Retina (tissue), 1 donor: ENCODE results near the gene ETV7.
A peak's percentile ranks its signal among the peaks of the same experiment; 100 is the strongest.
"Not testable (repeated sequence)": the region's sequence is repeated elsewhere in the genome, so short reads cannot be mapped to it uniquely, and the experiment has no call there.

Experiments used
- DNase-seq: peaks from one replicate; pipeline ENCODE4 v3.0.0-alpha.2; 2016

The ETV7 gene

DNA sequence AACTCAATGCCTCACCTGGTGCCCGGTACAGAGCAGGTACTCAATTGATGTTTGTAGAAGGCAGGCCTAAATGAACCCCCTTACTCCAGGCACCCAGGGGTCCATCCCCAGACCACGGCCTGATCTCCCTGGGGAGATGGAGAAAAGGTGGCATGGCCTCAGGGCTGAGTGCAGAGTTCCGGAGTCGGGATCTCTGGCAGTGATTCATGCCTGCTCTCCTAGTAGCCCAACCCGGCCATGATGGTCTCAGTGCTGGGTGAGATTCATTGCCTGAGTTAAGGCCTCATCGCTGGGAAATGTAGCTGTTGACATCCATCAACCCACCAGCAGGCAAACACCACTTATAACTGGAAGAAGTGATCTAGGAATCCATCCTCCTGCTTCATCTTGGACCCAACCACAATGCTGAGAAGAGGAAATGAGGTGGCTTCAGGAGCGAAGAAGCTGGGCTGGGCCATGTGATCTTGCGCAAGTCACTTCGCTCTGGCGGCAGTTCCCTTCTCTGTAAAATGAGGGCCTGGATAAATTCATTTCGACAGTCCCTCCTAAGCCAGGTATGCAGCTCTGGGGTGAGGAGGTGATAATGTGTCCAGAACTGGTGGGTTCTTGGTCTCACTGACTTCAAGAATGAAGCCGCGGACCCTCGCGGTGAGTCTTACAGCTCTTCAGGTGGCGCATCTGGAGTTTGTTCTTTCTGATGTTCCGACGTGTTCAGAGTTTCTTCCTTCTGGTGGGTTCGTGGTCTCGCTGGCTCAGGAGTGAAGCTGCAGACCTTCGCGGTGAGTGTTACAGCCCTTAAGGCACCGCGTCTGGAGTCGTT is 24.7 kb downstream of the ETV7 start:
- DNase-seq = no peak

DNA sequence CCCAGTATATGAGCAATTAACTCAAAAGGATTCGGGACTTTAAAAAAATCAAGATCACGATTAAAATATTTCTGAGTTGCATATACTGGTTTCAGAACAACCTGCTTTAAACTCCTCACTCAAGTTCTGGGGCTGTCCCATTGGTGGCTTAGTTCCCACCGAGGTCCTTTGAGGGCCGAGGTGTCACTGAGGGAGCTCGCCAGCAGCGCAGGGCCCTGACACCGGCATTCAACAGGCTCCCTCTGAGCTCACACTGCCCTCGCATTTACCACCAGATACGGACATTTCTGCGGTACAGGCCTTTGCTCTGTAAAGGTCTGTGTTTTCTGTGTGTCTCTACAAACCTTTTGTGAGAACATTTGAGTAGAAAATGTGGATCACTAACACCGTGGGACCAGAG is 26.4 kb downstream of the ETV7 start:
- DNase-seq = no peak

DNA sequence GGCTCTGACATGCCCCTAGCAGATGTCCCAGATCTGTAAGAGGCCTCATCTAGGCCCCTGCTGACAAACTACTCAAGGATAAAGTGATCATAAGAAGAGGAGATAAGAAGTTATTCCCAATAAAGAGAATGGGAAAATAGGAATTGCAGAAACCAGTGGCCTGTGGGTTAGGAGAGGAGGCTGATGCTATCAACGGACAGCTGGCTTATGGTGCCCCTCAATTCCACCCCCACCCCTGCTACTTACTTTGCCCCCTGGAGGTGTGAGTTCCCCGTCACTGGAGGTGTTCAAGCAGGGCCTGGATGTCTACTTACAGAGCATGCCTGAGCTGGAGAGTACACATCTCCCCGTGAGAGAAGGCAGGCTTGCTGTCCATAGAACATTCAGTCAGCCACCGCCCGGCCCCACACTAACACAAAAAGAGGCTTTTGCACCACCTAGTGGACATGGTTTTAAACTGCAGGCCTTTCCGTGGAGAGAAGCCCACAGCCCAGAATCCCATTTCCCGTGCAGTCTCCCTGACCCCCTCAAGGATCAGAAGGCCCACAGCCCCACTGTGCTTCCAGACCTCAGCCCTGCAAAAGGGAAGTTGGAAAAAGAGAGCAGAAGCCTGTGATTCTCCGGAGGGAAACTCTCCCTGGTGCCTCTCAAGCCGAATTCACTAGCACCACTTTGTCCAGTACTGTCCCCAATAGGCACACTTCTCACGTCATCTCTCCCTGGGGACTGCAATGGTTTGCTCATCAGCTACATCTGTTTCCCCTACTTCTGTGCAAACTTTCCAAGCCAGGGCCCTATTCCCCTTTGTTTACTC is 27.0 kb downstream of the ETV7 start:
- DNase-seq = peak; percentile 91

DNA sequence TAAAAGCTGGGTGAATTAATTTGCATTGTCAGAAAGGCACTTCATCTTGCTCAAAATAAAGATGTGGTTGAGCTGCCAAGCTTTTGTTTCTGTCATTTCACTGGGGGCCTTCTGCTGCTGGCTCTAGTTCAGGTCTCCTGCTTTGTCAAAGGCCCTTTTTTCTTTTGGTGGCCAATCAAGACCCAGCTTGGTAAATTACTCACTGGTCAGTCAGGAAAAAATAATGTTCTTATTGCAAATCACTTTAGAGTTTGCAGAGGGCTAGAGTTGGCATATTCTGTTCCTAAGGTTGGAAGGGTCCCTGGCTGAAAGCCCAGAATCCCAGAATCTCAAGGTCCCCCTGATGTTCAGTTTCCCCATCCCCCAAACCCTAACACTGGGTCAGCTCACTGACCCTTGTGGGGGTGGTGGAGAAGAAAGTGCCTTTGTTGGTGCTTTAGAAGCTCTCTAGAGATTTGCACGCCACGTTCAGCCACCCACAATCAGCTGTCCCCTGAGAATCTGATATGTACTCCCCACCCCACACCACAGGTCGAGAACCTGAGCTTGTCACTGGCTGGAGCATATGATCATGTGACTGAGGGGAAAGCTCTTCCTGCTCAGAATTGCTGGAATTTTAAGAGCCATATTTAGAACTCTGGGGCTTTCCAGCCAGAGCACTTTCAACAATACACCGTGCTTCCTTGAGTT is 29.1 kb downstream of the ETV7 start:
- DNase-seq = peak; percentile 71

DNA sequence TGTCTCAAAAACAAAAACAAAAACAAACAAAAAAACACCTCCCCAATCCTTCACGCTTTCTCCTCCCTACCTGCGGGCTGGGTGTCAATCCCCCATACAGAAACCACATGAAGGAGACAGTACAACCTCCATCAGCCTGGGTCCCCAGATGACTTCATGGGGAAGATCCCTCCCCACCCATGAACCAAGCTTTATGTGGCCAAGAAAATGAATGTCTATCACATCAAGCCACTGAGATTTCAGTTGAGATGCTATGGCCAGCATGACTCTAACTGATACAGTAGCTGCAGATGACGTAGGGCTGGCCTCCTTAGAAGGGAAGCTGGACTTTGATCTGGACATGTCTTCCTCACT is 29.6 kb downstream of the ETV7 start:
- no peak for DNase-seq

DNA sequence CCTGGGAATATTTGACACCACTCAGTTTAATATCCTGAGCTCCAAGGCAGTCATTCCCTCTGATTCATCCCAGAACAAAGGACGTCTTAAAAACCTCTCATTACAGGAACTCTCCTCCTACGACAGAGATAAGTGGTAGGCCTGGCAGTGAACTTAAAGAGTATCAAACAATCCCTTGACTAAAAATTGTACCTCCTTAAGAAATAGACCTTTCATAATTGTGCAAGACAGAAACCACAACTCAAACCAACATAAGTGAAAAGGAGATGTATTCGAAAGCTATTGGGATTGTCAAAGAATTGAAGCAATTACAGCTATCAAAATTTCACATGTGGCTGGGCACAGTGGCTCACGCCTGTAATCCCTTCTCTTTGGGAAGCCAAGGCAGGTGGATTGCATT is 31.6 kb downstream of the ETV7 start:
- DNase-seq = no peak

DNA sequence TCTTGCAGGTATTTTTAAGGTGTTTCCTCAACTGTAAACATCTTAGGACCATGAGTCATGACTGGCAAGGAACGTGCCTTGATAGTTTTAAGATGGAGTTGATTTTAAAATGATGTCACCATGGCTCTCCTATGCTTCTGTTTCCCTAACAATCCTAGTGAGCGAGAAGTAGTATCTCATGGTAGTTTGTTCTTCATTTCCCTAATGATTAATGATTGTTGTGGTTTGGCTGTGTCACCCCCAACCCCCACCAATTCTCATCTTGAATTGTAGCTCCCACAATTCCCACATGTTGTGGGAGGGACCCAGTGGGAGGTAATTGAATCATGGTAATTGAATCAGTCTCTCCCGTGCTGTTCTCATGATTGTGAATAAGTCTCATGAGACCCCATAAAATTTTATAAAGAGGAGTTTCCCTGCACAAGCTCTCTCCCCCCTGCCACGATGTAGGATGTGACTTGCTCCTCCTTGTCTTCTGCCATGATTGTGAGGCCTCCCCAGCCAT is 34.0 kb downstream of the ETV7 start:
- DNase-seq = no peak

DNA sequence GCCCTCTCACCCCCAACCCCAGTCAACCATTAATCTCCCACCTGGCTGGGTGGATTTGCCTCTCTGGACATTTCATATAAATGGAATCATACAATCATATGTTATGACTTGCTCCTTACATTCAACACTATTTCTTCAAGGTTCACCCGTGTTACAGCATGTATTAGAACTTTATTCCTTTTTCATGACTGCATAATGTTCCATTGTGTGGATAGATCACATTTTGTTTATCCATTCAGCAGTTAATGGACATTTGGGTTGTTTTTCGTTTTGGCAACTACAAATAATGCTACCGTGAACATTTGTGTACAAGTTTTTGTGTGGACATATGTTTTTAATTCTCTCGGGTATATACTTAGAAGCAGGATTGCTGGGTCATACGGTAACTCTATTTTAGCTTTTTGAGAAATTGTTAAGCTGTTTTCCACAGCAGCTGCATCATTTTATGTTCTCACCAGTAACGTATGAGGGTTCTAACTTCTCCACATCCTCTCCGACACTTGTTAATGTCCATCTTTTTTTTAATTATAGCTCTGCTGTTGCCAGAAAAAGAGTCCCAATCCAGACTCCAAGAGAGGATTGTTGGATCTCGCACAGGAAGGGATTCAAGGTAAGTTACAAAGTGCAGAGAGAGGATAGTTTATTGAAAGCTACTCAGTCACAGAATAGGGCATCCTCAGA is 34.9 kb downstream of the ETV7 start:
- DNase-seq = no peak

DNA sequence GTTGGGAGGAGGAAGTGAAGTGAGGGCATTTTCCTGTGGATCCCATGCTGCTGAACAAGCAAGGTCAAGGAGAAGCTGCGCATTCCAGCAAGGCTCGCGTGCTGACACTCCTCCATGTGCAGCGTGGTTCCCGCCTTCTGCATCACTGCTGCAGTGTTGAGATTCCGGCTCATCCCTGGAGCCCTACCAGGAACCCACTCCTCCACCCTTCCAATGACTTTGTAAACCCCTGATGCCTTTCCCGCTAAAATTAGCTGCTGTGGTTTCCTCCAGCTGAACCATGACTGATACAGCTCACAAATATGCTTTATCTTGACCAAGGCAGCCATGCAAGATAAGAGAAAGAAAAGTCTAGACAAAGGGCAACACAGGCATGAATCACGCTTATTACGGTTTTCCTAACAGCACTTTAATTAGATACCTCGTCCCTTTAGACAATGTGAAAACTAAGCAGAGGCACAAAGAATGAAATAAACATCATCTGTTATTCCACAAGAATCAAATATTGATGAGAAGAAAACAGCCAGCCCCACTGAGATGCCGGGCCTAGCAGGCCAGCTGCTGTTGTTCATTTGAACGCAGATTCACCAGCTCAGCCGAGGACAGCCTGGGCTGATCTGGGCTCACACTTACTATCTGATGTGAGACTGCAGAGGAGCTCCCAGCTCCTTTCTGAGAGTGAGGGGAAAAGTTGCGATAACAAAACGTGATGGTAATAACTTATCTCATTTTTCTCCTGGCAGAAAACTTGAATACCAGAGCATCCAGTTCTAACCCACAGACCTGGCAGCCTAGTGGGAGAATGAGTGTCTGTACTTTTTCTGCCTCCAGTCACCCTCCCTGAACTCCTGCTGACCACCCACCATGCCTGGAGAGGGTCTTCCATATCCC is 36.5 kb downstream of the ETV7 start:
- DNase-seq = peak; percentile 61

DNA sequence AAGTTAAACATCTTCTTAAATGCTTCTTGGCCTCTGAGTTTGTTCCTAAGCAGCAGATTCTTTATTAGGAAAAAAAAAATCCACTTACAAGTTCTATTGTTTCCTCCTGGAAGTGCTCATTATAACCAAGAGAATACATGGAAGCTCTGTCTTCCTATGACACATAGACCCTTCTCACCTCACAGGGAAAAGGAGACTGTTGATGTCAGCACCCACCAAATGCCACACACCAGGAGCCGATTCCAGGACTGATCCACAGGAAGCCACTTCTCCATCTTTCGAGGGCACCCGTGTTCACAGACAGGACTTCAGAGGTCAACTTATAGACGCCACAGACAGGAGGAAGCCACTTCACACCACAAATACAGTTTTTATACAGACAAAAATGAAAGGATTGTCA is 37.4 kb downstream of the ETV7 start:
- DNase-seq = no peak

DNA sequence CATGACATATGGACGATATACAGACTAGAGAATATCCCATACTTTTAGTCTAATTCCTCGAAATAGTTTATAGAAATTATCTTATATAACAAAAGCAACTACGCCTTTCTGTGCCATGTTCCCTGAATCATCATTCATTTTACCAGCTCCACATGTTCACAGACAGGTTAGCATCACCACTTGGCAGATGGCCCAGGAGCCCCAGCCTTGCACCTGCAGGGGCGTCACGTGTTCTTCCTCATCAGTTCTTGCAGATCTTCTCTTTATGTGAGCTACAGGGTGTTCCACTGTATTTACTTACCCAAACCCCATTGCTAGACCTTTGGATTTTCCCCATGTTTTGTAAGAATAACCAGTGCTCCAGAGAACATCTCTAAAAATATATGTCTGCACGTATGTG is 38.2 kb downstream of the ETV7 start:
- DNase-seq = no peak

DNA sequence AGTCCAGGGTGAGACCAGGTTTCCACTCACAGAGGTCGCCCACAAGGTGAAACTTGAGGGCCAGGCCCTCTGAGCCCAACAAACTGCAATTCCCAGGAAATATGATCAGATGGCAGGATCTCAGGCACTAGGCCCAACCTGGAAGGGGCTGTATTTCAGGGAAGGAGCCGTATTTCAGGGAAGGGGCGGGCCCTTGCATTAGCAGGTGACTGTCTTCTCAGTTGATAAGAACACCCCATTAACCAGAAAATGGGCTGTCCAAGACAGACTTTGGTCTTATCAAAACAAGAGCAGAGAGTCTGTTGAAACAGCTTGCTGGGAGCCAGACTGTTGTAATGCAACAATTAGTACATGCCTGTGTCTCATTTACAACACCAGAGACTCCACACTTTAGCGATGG is 39.8 kb downstream of the ETV7 start:
- no peak for DNase-seq

DNA sequence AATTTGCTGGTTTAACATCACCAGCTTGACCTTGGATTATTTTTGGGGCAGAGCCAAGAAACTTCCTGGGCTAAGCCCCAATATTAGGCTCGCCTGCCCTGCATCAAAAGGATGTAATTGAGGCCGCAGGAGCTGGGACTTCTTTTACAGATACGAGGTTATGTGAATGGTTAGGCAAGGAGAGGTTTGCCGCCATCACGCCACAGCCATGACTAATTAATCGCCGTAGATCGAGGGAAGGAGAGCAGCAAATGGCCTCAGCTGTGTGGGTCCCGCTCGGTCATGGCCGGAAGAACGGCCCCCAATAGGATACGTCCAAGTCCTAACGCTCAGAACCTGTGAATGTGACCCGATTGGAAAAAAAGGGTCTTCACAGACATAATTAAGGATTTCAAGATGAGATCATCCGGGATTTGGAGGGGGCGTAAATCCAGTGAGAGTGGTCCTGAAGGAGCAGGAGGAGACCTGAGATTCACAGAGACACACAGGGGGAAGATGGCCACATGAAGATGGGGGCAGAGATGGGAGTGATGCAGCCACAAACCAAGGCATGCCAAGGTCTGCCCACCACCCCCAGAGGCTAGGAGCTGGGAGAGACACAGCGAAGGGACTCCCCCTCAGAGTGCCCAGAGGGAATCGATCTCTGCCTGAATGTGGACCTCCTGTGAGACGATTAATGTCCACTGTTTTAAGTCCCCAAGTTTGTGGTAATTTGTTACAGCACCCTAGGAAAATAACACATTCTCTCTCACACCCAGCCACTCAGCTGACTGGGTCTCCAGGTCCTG is 40.8 kb downstream of the ETV7 start:
- no peak for DNase-seq

DNA sequence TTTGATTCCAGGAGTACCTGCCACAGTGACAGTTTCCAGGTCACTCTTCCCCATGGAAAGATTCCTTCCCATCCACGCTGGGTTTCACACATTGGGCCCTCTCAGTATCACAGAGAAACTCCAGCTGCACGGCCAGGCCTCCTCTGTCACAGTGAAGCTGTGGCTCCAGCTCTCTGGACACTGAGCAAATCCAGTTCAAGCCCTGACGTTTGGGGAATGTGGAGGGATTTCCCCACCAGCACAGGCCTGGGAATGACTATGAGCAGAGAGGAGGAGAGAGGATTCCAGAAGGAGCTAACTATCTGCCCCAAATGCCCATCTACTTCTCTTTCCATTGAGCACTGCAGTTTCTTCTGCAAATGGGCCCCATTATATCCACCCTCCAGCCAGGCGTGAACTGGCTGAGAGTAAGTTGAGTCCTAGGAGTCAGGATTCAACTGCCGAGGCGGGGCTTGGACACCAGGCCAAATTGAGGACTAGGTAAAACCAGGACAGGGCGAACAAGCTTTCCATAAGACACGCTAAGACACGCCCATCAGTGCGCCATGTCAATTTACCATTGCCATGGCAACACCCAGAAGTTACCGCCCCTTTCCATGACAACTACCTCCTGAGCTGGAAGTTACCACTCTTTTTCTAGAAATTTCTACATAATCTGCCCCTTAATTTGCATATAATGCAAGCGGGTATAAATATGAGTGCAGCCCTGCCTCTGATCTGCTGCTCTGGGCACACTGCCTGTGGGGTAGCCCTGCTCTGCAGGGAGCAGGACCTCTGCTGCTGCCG is 41.6 kb downstream of the ETV7 start:
- no peak for DNase-seq

DNA sequence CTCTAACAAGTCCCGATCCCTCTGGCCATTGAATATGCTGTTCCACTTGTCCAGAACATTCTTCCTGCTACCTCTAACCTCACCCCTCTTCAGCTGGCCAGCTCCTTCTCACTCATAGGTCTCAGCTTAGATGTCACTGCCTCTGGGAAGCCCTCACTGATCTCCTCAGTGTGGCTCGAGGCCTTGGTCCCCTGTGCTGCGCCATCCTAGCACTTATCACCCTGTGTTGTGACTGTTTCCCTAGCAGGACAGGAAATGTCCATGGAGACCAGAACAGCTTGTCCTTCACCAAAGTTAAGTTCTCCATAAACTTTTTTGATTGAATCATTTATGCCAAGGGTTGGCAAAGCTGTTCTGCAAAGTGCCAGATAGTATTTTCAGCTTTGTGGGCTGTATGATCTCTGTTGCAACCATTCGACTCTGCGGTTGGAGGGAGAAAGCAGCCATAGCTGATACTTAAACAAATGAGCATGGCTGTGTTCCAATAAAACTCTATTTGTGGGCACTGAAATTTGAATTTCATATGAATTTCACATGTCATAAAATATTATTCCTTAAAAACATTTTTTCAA is 44.3 kb downstream of the ETV7 start:
- no peak for DNase-seq

DNA sequence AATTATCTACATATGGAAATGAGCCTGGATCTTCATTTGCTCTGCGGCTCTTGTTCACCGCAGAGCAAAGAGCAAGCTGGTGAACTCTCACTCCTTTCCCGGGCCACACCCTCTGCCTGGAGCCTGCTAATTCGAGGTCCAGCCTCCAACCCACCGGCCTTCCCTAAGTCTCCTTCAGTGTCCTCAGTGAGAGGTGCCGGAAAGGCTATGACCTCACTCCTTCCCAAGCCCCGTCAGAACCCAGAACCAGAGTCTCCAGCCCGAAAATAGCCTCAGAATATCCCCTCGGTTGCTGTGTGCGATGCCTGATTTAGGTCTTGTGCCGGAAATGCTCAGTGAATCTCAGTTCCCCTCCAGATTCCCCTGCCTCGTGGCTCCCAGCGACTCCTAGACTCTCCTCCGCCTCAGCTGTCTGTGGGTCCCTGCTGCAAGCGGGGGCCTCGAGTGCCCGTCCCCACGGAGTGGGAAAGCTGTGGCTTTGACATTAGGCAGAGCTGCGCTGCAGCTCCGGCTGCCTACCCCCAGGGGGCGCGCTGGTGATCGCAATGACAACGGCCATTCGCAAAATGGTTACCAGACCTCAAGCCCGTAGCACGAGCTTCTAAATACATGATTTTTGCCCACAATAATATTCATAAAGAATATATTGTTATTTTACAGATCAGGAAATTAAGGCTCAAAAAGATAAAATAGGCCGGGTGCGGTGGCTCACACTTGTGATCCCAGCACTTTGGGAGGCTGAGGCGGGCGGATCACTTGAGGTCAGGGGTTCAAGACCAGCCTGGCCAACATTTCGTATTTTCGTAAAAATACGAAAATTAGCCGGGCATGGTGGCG is 46.6 kb downstream of the ETV7 start:
- DNase-seq = peak; percentile 90

DNA sequence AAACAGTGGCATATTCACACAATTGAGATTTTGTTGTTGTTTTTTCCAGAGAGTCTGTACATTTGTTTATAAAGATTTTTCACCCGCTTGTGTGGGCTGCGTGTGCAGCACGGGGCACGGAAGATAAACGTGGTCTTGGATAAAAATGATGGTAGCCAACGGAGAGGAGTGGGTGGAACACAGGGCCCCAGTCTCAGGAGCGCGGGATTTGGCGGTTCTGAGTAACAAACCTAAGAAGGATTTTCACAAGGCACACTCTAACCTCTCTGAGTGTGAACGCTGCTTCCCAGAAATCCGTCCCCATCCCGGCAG is 47.2 kb downstream of the ETV7 start:
- no peak for DNase-seq

DNA sequence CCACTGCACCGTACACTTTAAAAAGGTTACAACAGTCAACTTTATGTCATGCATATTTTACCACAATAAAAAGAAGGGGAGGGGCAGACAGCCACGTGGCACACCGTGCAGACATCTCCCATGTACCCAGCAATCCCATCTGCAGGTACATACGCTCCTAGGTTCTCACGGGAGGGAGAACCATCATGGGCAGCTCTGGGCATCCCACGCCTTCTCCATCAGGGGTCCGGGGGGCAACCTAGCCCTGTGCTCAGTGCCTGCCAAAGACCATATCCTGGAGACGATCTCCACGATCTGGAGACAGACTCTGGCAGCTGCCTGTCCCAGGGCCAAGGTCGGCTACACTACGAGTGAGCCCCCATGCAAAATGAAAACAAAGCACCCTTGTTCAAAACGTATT is 48.3 kb downstream of the ETV7 start:
- no peak for DNase-seq

DNA sequence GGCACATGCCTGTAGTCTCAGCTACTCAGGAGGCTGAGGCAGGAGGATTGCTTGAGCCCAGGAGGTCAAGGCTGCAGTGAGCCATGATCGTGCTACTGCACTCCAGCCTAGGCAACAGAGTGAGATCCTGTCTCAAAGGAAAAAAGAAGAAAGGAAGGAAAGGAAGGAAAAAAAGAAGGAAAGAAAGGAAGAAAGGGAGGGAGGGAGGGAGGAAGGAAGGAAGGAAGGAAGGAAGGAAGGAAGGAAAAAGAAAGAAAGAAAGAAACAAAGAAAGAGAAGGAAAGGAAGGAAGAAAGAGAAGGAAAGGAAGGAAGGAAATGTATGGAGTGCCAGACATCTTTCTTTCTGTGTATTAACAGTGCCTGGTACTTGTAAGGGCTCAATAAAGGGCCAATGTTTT is 49.2 kb downstream of the ETV7 start:
- DNase-seq = not testable (repeated sequence)
